GM21526 (cell line): ENCODE data around the gene PPP1CC.
"Not testable (repeated sequence)": the region's sequence is repeated elsewhere in the genome, so short reads cannot be mapped to it uniquely, and the experiment has no call there.

Experiments used
- ATAC-seq: cut with Tn5 transposase; IDR thresholded peaks from one replicate; pipeline ENCODE4 v1.9.1; 2021; ENCODE audit warnings: moderate library complexity; ENCODE audit not compliant: unreplicated experiment, low FRiP score

PPP1CC gene

GRCh38 chr12:110726708-110727369 lies 15.9 kb downstream of the PPP1CC start:
- no peak for ATAC-seq

GRCh38 chr12:110726028-110726427 lies 16.7 kb downstream of the PPP1CC start:
- ATAC-seq, result no peak

GRCh38 chr12:110725267-110725666 lies 17.4 kb downstream of the PPP1CC start:
- no peak for ATAC-seq

DNA sequence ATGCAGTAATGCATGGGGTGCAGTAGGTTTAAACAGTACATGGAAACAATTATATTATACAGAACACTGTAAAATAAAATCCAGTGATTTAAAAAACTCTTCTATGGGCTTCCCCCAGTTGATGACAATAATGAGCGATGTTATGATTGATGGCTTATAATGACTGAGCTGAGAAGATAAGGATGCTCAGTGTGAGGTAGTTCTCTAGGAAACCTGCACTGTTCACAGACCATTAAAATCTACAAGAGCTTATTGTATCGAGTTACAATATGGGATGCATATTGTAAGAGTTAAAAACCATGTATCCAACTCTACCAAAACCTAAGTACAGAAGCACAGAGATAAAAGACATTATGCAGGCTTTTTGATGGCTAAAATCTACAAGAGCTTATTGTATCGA lies 19.8 kb downstream of the PPP1CC start:
- not testable (repeated sequence) for ATAC-seq

- no peak for ATAC-seq
These were observed 21.1 kb downstream of the PPP1CC start for GRCh38 chr12:110721570-110721969.

- ATAC-seq, result no peak
These were observed 22.2 kb downstream of the PPP1CC start for GRCh38 chr12:110720516-110720915.

DNA sequence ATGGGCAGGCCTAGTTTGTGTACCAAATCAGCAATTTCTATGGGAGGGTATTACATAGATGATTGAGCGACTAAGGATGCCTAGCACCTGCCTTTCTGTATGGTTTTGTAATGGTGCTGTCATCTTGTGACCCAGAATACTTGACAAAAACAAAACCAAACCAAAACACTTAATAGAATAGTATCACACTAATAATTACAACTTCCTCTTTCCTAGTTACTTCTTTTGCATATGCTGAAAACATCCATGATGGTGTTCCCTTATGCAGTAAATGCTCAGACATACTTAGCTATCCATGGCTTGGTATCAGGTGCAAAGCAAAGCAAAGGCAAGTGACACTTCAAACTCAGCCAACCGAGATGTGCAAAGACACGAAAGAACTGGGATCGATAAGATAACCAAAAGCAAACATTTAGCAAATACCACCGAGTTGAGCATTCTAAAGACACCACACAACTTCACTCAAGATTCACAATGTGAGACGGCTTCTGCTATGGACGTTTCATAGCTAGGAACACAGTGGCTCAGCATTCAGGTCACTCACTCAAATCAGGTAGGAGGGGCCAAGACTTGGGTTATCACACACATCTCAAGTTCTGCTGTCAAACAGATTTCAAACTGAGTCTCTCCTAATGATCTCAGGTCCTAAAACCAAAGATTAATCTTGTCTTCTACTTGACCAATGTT lies 24.3 kb downstream of the PPP1CC start:
- no peak for ATAC-seq

DNA sequence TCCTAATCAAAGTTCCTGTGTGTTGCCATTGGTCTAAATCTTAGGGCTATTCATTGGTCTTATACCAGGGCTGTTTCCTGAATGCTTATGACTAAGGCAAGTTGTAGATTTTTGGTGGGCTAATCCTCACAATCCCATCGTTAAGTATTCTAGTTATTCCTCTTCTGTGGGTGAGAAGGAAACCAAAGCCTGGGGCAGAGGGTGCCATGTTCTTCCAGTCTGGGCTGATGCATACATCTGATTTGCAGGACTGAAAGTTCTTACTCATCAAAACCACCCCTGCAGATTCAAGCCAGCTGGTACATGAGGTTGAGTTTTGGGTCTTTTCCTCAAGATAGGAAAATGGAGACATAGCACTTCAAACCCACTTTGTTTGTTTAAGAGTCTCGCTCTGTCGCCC lies 25.7 kb downstream of the PPP1CC start:
- ATAC-seq, result no peak

DNA sequence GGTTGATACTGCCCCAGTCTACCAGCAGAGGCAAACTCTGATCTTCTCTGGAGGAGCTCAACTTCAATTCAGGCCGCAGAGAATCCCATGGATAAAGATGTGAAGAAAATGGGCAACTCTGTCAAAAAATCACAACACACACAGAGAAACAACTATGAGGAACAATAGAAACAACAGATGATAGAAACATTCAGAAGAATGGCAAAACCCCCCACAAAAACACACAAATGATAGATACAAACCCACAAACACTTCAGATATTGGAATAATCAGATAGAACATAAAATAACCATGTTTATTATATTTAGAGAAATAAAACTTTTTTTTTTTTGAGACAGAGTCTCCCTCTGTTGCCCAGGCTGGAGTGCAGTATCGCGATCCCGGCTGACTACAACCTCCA lies 33.8 kb downstream of the PPP1CC start:
- no peak for ATAC-seq

GRCh38 chr12:110705309-110705708 lies 37.4 kb downstream of the PPP1CC start:
- no peak for ATAC-seq

DNA sequence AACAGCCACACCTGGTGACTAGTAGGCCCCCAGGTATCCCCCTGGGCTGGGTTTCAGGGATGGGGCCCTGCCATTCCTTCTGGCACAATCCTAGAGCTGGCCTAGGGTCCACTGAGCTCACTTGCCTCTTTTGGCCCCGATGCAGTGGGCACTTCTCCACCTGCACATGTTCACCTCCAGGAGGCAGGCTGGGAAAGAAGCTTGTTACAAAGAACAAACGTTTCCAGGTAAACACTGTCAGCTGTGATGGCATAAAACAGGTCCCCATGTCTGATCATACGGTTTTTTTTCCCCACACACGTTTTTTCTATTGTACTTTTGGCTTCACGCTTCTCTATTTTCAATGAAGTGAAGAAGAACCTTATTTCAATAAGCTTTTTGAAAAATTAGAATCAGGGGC lies 37.9 kb downstream of the PPP1CC start:
- no peak for ATAC-seq

DNA sequence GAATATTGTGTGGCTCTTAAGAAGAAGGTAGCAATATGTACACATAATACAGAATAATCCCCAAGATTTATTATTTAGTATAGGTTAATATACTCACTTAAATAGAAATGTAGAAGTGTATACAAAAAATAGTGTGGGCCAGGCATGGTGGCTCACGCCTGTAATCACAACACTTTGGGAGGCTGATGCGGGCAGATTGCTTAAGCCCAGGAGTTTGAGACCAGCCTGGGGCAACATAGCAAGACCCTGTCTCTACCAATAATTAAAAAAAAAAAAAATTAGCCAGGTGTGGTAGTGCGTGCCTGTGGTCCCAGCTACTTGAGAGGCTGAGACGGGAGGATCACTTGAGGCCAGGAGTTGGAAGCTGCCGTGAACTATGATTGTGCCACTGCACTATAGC lies 38.5 kb downstream of the PPP1CC start:
- ATAC-seq, result no peak

- no peak for ATAC-seq
These were observed 40.6 kb downstream of the PPP1CC start for GRCh38 chr12:110702081-110702480.

DNA sequence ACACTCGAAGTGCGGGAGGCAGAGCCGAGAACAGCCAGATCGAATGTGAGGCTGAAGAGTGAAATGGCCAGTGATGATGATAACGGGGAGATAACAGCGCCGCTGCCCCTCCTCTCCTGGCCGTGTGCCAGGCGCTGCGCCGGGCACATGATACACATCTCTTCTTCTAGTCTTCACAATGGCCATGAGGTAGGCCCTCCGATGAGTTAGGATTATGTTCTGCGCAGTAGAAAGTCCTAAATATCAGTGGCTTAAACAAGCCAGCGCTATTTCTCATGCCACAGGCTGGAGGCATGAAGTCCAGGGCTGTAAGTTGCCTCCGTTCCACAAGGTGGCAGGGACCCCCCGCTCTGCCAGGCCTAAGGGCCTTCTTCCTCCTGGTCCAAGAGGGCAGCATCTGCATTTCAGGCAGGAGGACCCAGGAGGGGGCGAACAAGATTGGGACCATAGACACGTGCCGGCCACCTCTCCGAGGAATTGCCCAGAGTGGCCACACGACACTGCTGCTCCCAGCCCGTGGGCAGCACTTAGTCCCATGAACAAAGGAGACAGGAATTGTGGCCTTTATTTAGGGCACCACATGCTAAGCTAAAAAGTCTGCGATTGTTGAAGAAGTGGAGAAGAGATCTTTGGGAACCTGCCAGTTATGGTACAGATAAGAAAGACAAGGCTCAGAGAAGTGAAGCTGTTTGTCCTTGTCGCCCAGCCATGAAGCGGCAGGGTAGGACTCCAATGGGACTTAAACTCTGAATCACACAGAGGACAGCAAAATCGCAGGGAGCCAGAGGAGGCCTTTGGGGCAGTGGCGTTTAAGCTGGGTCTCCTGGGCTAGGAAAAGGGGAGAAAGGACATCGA lies 42.9 kb downstream of the PPP1CC start:
- ATAC-seq, result no peak

- ATAC-seq, result no peak
These were observed 44.4 kb downstream of the PPP1CC start for GRCh38 chr12:110698171-110698902.

DNA sequence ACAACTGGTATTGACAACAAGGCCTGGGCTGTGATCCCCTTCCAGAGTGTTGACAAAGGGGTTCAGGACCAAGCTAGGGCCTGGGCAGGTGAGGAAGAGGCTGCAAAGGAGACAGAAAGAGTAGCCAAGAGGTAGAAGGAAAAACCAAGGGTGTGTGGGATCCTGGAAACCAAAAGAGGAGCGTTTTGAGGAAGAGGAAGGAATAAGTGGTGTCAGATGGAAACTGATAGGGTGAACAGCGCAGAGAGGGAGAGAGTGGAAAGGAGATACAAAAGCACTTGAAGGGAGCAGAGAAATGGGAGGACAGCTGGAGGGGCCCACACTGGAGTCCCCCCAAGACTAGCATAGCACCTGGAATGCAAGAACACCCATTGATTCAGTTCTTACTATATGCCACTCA lies 45.5 kb downstream of the PPP1CC start:
- ATAC-seq, result no peak

DNA sequence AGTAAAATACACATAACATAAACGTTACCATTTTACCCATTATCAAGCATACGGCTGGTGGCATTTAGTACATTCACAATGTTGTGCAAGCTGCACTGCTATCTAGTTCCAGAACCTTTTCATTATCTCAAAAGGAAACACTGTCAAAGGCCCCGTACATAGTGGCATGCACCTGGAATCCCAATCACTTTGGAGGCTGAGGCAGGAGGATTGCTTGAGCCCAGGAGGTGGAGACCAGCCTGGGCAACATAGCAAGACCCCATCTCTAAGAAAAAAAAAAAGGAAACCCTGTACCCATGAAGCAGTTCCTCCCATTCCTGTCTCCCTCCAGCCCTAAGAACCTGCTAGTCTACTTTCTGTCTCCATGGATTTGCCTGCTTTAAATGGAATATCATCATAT lies 46.4 kb downstream of the PPP1CC start:
- ATAC-seq, result no peak

GRCh38 chr12:110694330-110694901 lies 48.3 kb downstream of the PPP1CC start:
- no peak for ATAC-seq

DNA sequence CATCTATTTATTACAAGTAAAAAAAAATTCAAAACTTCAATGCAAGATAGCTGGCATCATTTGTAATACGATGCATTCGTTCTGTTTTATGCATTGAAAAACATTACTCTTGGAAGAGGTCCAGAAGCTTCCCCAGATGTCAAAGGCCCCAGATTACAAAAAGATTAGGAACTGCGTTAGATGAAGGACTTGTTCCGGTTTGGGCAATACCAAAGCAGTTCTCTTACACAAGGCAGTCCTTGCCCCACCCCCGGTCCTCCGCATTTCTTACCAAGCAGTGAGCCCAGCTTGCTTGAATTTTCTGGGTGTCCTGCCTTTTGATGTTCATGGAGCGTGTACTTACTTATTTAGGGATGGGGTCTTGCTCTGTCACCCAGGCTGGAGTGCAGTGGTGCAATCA lies 49.0 kb downstream of the PPP1CC start:
- no peak for ATAC-seq

GRCh38 chr12:110690127-110690430 lies 52.6 kb downstream of the PPP1CC start:
- no peak for ATAC-seq
